Skin epidermis (tissue), 12 donors: ENCODE data around the gene SHPK.

ENCODE experiments used
- H3K27ac ChIP-seq, 21 experiments: fragments of 200-600 bp; sonication (generic) in 11 of 21; one replicate each; pipeline ENCODE4 v1.5.0; 2020; ENCODE audit warnings: mild to moderate bottlenecking in 3 of 21, inconsistent platforms in 2 of 21, moderate library complexity in 2 of 21
- H3K4me3 ChIP-seq, 7 experiments: fragments of 200-600 bp; sonication (generic) in 2 of 7; one replicate each; pipeline ENCODE4 v1.5.0; 2020; ENCODE audit warnings: inconsistent platforms in 2 of 7, mild to moderate bottlenecking in 2 of 7, moderate library complexity in 1 of 7

Gene SHPK

GRCh38 chr17:3663102-3664011 lies 27.3 kb upstream of the SHPK start:
- Histone ChIP-seq H3K4me3 (no peak overlapping the region), H3K27ac (no peak overlapping the region)

- H3K4me3 ChIP-seq, result no peak overlapping the region
- peak overlapping the region in 16 of 21 experiments; percentile 8 to 81 (median 56) for H3K27ac ChIP-seq
Measured at GRCh38 chr17:3660311-3660891, 24.4 kb upstream of the SHPK start.

GRCh38 chr17:3659541-3660111 lies 23.6 kb upstream of the SHPK start:
- Histone ChIP-seq H3K27ac (peak overlapping the region in 17 of 21 experiments; percentile 8 to 81 (median 60)), H3K4me3 (no peak overlapping the region)

- Histone ChIP-seq H3K4me3 (no peak overlapping the region), H3K27ac (peak overlapping the region in 17 of 21 experiments; percentile 8 to 81 (median 60))
Measured at GRCh38 chr17:3658784-3659449, 22.9 kb upstream of the SHPK start.

- peak overlapping the region in 8 of 21 experiments; percentile 10 to 81 (median 70) for H3K27ac ChIP-seq
- no peak overlapping the region for H3K4me3 ChIP-seq
Measured at GRCh38 chr17:3657874-3658783, 22.1 kb upstream of the SHPK start.

- H3K27ac ChIP-seq, result peak overlapping the region in 1 of 21 experiments; percentile 33
- no peak overlapping the region for H3K4me3 ChIP-seq
Measured at GRCh38 chr17:3657588-3657869, 21.5 kb upstream of the SHPK start.

- Histone ChIP-seq H3K27ac (peak overlapping the region in 1 of 21 experiments; percentile 8), H3K4me3 (no peak overlapping the region)
Measured at GRCh38 chr17:3656755-3657587, 20.9 kb upstream of the SHPK start.

- H3K4me3 ChIP-seq, result no peak overlapping the region
- H3K27ac ChIP-seq, result no peak overlapping the region
Measured at GRCh38 chr17:3656353-3656752, 20.3 kb upstream of the SHPK start.

GRCh38 chr17:3655766-3656165 lies 19.7 kb upstream of the SHPK start:
- H3K27ac ChIP-seq, result no peak overlapping the region
- H3K4me3 ChIP-seq, result no peak overlapping the region

- Histone ChIP-seq H3K27ac (peak overlapping the region in 9 of 21 experiments; percentile 8 to 53 (median 24)), H3K4me3 (no peak overlapping the region)
Measured at GRCh38 chr17:3647769-3648555, 11.9 kb upstream of the SHPK start.

- H3K27ac ChIP-seq, result peak overlapping the region in 6 of 21 experiments; percentile 11 to 53 (median 34)
- H3K4me3 ChIP-seq, result no peak overlapping the region
Measured at GRCh38 chr17:3647251-3647650, 11.2 kb upstream of the SHPK start.

- no peak overlapping the region for H3K27ac ChIP-seq
- H3K4me3 ChIP-seq, result no peak overlapping the region
Measured at GRCh38 chr17:3645310-3645709, 9.3 kb upstream of the SHPK start.

GRCh38 chr17:3643889-3644349 lies 7.9 kb upstream of the SHPK start:
- H3K4me3 ChIP-seq, result no peak overlapping the region
- H3K27ac ChIP-seq, result no peak overlapping the region

- H3K27ac ChIP-seq, result no peak overlapping the region
Measured at GRCh38 chr17:3641717-3642486, 5.9 kb upstream of the SHPK start.

GRCh38 chr17:3641014-3641413 lies 5.0 kb upstream of the SHPK start:
- Histone ChIP-seq H3K4me3 (no peak overlapping the region), H3K27ac (no peak overlapping the region)

More at GRCh38 chr17:3641717-3642486, 5.9 kb upstream of the SHPK start:
- no peak overlapping the region for H3K4me3 ChIP-seq

GRCh38 chr17:3639981-3640596 lies 4.0 kb upstream of the SHPK start:
- no peak overlapping the region for H3K4me3 ChIP-seq

More at GRCh38 chr17:3639981-3640596, 4.0 kb upstream of the SHPK start:
- peak overlapping the region in 2 of 21 experiments; percentile 19 to 20 for H3K27ac ChIP-seq
